Stimulated activated CD4-positive, alpha-beta T cell treated with anti-CD3 and anti-CD28 coated beads, Interleukin-15, amount 100 ng/mL, for 24 hours (primary cell): ENCODE measurements around the gene ANO3.

Experiments used
- DNase-seq: peaks from one replicate; pipeline ENCODE4 v3.0.0-alpha.2; 2020

ANO3 gene

GRCh38 chr11:26365284-26365683 is 33.4 kb downstream of the ANO3 start:
- DNase-seq: no peak

GRCh38 chr11:26377619-26378018 is 45.7 kb downstream of the ANO3 start:
- no peak for DNase-seq

- DNase-seq: no peak
Measured at GRCh38 chr11:26399336-26399735, 67.4 kb downstream of the ANO3 start.

- DNase-seq: no peak
Measured at GRCh38 chr11:26410706-26411366, 78.9 kb downstream of the ANO3 start.

- DNase-seq: no peak
Measured at GRCh38 chr11:26412955-26413354, 81.0 kb downstream of the ANO3 start.

GRCh38 chr11:26418386-26418912 is 86.5 kb downstream of the ANO3 start:
- DNase-seq: no peak

- no peak for DNase-seq
Measured at GRCh38 chr11:26420331-26420730, 88.4 kb downstream of the ANO3 start.

GRCh38 chr11:26424255-26424654 is 92.3 kb downstream of the ANO3 start:
- no peak for DNase-seq

GRCh38 chr11:26439854-26440253 is 107.9 kb downstream of the ANO3 start:
- no peak for DNase-seq

- DNase-seq: no peak
Measured at GRCh38 chr11:26442131-26442530, 110.2 kb downstream of the ANO3 start.

GRCh38 chr11:26443617-26444016 is 111.7 kb downstream of the ANO3 start:
- DNase-seq: no peak

- no peak for DNase-seq
Measured at GRCh38 chr11:26457636-26458035, 125.7 kb downstream of the ANO3 start.

GRCh38 chr11:26465274-26465673 is 133.3 kb downstream of the ANO3 start:
- no peak for DNase-seq

GRCh38 chr11:26467506-26467905 is 135.6 kb downstream of the ANO3 start:
- no peak for DNase-seq

- DNase-seq: no peak
Measured at GRCh38 chr11:26470992-26471391, 139.1 kb downstream of the ANO3 start.

GRCh38 chr11:26473216-26474194 is 141.6 kb downstream of the ANO3 start:
- DNase-seq: no peak

- no peak for DNase-seq
Measured at GRCh38 chr11:26474401-26474800, 142.5 kb downstream of the ANO3 start.

- no peak for DNase-seq
Measured at GRCh38 chr11:26477396-26477795, 145.5 kb downstream of the ANO3 start.

- DNase-seq: no peak
Measured at GRCh38 chr11:26478710-26479109, 146.8 kb downstream of the ANO3 start.

GRCh38 chr11:26480041-26480440 is 148.1 kb downstream of the ANO3 start:
- DNase-seq: no peak

GRCh38 chr11:26483108-26483507 is 151.2 kb downstream of the ANO3 start:
- no peak for DNase-seq

GRCh38 chr11:26490546-26490945 is 158.6 kb downstream of the ANO3 start:
- no peak for DNase-seq

- DNase-seq: no peak
Measured at GRCh38 chr11:26493616-26494015, 161.7 kb downstream of the ANO3 start.

- no peak for DNase-seq
Measured at GRCh38 chr11:26507229-26507628, 175.3 kb downstream of the ANO3 start.
